Left lung (tissue), 10 donors: ENCODE results near the gene RGS8. TPM values are rescaled to one million over a fixed set of nuclear protein-coding genes. Genes with fewer than 3 reads are reported as not detected.
A peak's percentile ranks its signal among the peaks of the same experiment; 100 is the strongest.

Source experiments
- ATAC-seq: fragments of 200-7000 bp; cut with Tn5 transposase; one replicate; pipeline ENCODE4 v1.9.1; 2020; ENCODE audit warnings: moderate library complexity
- DNase-seq, 4 donors: peaks; one replicate each; pipeline ENCODE4 v3.0.0-alpha.2; 2013 to 2020
- H3K27ac ChIP-seq, 2 donors: fragments of 200-600 bp; sonication (generic) in 1 of 2; one replicate each; pipeline versions ENCODE4 v1.5.0 to v1.8.0; 2020 to 2021
- H3K27me3 ChIP-seq, 2 donors: fragments of 200-600 bp; sonication (generic) in 1 of 2; one replicate each; pipeline versions ENCODE4 v1.5.0 to v1.8.0; 2020 to 2021
- H3K36me3 ChIP-seq, 2 donors: fragments of 200-600 bp; sonication (generic) in 1 of 2; one replicate each; pipeline versions ENCODE4 v1.5.0 to v1.8.0; 2020 to 2021
- H3K4me1 ChIP-seq, 2 donors: fragments of 200-600 bp; one replicate each; pipeline ENCODE4 v1.8.0; 2021
- H3K4me3 ChIP-seq, 2 donors: fragments of 200-600 bp; sonication (generic) in 1 of 2; one replicate each; pipeline versions ENCODE4 v1.5.0 to v1.8.0; 2020 to 2021; ENCODE audit warnings: mild to moderate bottlenecking in 1 of 2
- H3K9me3 ChIP-seq, 2 donors: fragments of 200-600 bp; sonication (generic) in 1 of 2; one replicate each; pipeline versions ENCODE4 v1.5.0 to v1.8.0; 2020 to 2021
- intact Hi-C, 2 donors: fragments of 100-400 bp; cut with DNase I; formaldehyde crosslinking; loops; one replicate each; pipeline versions ENCODE4 v1.11.2 to v1.14.2; 2022
- polyA plus RNA-seq, 6 donors: library from polyadenylated mRNA; unstranded; fragments of 120-200 nt; gene quantifications; one replicate each; pipeline ENCODE4 v1.2.1, GENCODE V29; 2013; ENCODE audit not compliant: insufficient read length in 6 of 6
- total RNA-seq, 2 donors: library from RNA; stranded (reverse); fragmentation: NEBNext Ultra II Directional; extraction: Animal tissue kit (Norgen Biotek cat#: 25700); gene quantifications; one replicate each; pipeline ENCODE4 v1.2.1, GENCODE V29; 2021
- TF ChIP-seq, protein P1 (sequence below), 2 donors: fragments of 200-600 bp; sonication (generic) in 1 of 2; IDR thresholded peaks; one replicate each; pipeline versions ENCODE4 v1.5.0 to v1.8.0; 2021; ENCODE audit warnings: antibody characterized with exemption in 2 of 2
- donor health status: DM: no; HTN: yes; CAD: no.
- donor health status: DM: no; HTN: no; CAD: no.

The RGS8 gene
- total and polyA plus RNA-seq, 8 donors = 0.05 TPM; not detected in 7

GRCh38 chr1:182658055-182658454 lies 26.3 kb downstream of the RGS8 start:
- TF ChIP-seq, protein P1, sequence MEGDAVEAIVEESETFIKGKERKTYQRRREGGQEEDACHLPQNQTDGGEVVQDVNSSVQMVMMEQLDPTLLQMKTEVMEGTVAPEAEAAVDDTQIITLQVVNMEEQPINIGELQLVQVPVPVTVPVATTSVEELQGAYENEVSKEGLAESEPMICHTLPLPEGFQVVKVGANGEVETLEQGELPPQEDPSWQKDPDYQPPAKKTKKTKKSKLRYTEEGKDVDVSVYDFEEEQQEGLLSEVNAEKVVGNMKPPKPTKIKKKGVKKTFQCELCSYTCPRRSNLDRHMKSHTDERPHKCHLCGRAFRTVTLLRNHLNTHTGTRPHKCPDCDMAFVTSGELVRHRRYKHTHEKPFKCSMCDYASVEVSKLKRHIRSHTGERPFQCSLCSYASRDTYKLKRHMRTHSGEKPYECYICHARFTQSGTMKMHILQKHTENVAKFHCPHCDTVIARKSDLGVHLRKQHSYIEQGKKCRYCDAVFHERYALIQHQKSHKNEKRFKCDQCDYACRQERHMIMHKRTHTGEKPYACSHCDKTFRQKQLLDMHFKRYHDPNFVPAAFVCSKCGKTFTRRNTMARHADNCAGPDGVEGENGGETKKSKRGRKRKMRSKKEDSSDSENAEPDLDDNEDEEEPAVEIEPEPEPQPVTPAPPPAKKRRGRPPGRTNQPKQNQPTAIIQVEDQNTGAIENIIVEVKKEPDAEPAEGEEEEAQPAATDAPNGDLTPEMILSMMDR (IDR thresholded peaks at IDR 0.05) = no peak
- ATAC-seq = no peak
- H3K27me3 ChIP-seq = no peaks in the 10 kb centered on the region

GRCh38 chr1:182656842-182657397 lies 27.5 kb downstream of the RGS8 start:
- DNase-seq (no peak), ATAC-seq (no peak)
- TF ChIP-seq, protein P1 (IDR thresholded peaks at IDR 0.05) = no peak
- intact Hi-C loops = no loop called here
- Histone ChIP-seq H3K4me3 (no peak overlapping the region), H3K27me3 (no peaks in the 10 kb centered on the region), H3K36me3 (no peaks in the 10 kb centered on the region), H3K9me3 (no peaks in the 10 kb centered on the region), H3K4me1 (no peaks in the 10 kb centered on the region), H3K27ac (no peak overlapping the region)

More at GRCh38 chr1:182658055-182658454, 26.3 kb downstream of the RGS8 start:
- Histone ChIP-seq H3K27ac (no peak overlapping the region), H3K4me1 (no peaks in the 10 kb centered on the region), H3K36me3 (no peaks in the 10 kb centered on the region), H3K9me3 (no peaks in the 10 kb centered on the region), H3K4me3 (no peak overlapping the region)
- intact Hi-C loops = no loop called here
- DNase-seq = no peak

DNA sequence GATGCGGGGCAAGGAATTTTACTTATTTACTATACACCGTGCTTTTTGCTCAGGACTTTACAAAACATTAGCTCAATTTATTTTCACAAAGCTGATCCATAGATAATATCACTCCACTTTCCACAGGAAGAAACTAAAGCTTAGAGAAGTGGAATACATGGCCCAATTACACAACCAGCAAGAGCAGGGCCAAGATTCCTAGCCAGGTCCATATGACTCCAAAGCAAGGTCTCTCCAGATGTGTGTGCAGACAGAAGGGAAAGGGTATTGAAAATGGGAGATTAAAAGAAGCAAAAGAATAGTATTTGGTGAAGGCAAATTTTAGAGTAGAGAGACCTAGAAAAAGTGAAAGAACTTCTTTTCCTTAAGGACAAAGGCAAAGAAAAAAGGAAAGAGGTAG lies 30.4 kb downstream of the RGS8 start:
- TF ChIP-seq, protein P1 (IDR thresholded peaks at IDR 0.05) = no peak
- Histone ChIP-seq H3K4me3 (no peak overlapping the region), H3K4me1 (no peaks in the 10 kb centered on the region), H3K27me3 (no peaks in the 10 kb centered on the region), H3K9me3 (no peaks in the 10 kb centered on the region), H3K36me3 (no peaks in the 10 kb centered on the region), H3K27ac (no peak overlapping the region)
- intact Hi-C loops = no loop called here
- no peak for DNase-seq
- no peak for ATAC-seq

DNA sequence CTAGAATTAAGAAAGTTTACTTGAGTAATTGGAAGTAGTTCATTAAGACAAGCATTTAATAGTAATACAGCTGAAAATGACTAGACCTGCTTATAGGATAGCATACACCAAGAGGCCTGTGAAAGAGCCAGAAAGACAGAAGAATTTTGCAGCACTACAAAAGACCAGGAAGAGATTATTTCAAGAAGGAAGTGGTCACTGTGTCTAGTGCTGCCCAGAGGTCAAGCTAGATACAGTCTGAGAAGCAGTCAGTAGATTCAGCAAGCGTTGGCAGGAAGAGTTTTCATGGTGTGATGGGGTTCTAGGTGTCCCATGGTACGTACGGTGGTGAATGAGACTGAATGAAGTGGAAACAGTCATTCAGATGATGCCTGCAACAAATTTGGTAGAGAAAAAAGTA lies 31.5 kb downstream of the RGS8 start:
- Histone ChIP-seq H3K4me3 (no peak overlapping the region), H3K27ac (no peak overlapping the region), H3K4me1 (no peaks in the 10 kb centered on the region), H3K9me3 (no peaks in the 10 kb centered on the region), H3K27me3 (no peaks in the 10 kb centered on the region), H3K36me3 (no peaks in the 10 kb centered on the region)
- TF ChIP-seq, protein P1 (IDR thresholded peaks at IDR 0.05) = no peak
- no peak for DNase-seq
- intact Hi-C loops = no loop called here
- ATAC-seq = no peak

GRCh38 chr1:182651339-182651724 lies 33.1 kb downstream of the RGS8 start:
- Histone ChIP-seq H3K4me1 (no peaks in the 10 kb centered on the region), H3K36me3 (no peaks in the 10 kb centered on the region), H3K4me3 (no peak overlapping the region), H3K9me3 (no peaks in the 10 kb centered on the region), H3K27me3 (no peaks in the 10 kb centered on the region), H3K27ac (no peak overlapping the region)
- DNase-seq (peak in 1 of 4 donors; percentile 33), ATAC-seq (no peak)
- TF ChIP-seq, protein P1 (IDR thresholded peaks at IDR 0.05) = no peak
- intact Hi-C loops = no loop called here
